IPS-18a (cell line): ENCODE measurements around the gene DAAM1.

Experiments used
- H3K27ac ChIP-seq: one replicate; pipeline ENCODE4 v1.5.1; 2013; ENCODE audit warnings: low read length
- H3K27me3 ChIP-seq: one replicate; pipeline ENCODE4 v1.6.1; 2013; ENCODE audit warnings: mild to moderate bottlenecking, low read length; ENCODE audit not compliant: control insufficient read depth, insufficient read depth
- H3K36me3 ChIP-seq: one replicate; pipeline ENCODE4 v1.6.1; 2013; ENCODE audit warnings: low read depth, low read length; ENCODE audit not compliant: control insufficient read depth
- H3K4me1 ChIP-seq: one replicate; pipeline ENCODE4 v1.6.1; 2013; ENCODE audit warnings: low read depth, low read length; ENCODE audit not compliant: control insufficient read depth
- H3K4me3 ChIP-seq: one replicate; pipeline ENCODE4 v1.5.1; 2013; ENCODE audit warnings: low read length
- H3K9ac ChIP-seq: one replicate; pipeline ENCODE4 v1.6.1; 2013; ENCODE audit warnings: mild to moderate bottlenecking, low read length, moderate library complexity
- H3K9me3 ChIP-seq: one replicate; pipeline ENCODE4 v1.6.1; 2013; ENCODE audit warnings: low read depth, low read length; ENCODE audit not compliant: control insufficient read depth

DAAM1 gene

GRCh38 chr14:59161561-59162175 lies 26.8 kb upstream of the DAAM1 start:
- Histone ChIP-seq H3K4me1 (peaks cover 5% of the 10 kb centered on the region), H3K4me3 (no peak overlapping the region), H3K9ac (no peak overlapping the region), H3K27me3 (no peaks in the 10 kb centered on the region), H3K9me3 (no peaks in the 10 kb centered on the region), H3K27ac (no peak overlapping the region), H3K36me3 (no peaks in the 10 kb centered on the region)

- Histone ChIP-seq H3K9me3 (no peaks in the 10 kb centered on the region), H3K36me3 (no peaks in the 10 kb centered on the region)
Observed at GRCh38 chr14:59166258-59166657, 22.2 kb upstream of the DAAM1 start.

DNA sequence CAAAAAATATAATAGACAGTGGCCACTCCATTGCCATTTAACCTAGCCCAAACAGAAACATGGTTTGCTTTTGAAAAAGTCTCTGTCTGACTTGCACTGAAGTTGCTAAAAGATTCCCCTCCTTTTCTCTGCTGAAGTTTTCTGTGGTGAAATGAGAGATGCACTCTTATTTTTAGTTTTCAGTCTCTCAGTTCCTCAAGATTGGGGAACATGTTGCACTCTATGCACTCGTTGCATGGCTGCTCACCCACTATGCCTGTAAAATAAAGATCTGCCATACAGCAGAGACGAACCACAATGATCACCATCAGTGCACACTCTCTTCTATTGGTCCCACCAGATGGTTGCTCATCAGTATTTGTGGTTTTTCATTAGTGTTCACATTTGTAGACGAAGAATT lies 13.1 kb upstream of the DAAM1 start:
- no peak overlapping the region for H3K9ac ChIP-seq
- H3K27ac ChIP-seq = no peak overlapping the region
- H3K9me3 ChIP-seq = no peaks in the 10 kb centered on the region
- no peaks in the 10 kb centered on the region for H3K27me3 ChIP-seq
- H3K36me3 ChIP-seq = no peaks in the 10 kb centered on the region
- H3K4me3 ChIP-seq = no peak overlapping the region
- H3K4me1 ChIP-seq = no peaks in the 10 kb centered on the region

More at GRCh38 chr14:59166258-59166657, 22.2 kb upstream of the DAAM1 start:
- no peak overlapping the region for H3K4me3 ChIP-seq
- H3K27ac ChIP-seq = no peak overlapping the region
- H3K27me3 ChIP-seq = no peaks in the 10 kb centered on the region
- H3K4me1 ChIP-seq = no peaks in the 10 kb centered on the region
- H3K9ac ChIP-seq = no peak overlapping the region

- Histone ChIP-seq H3K27me3 (no peaks in the 10 kb centered on the region), H3K27ac (no peak overlapping the region), H3K9me3 (no peaks in the 10 kb centered on the region), H3K9ac (no peak overlapping the region), H3K4me3 (no peak overlapping the region), H3K36me3 (no peaks in the 10 kb centered on the region), H3K4me1 (no peaks in the 10 kb centered on the region)
Observed at GRCh38 chr14:59176765-59177164, 11.7 kb upstream of the DAAM1 start.

DNA sequence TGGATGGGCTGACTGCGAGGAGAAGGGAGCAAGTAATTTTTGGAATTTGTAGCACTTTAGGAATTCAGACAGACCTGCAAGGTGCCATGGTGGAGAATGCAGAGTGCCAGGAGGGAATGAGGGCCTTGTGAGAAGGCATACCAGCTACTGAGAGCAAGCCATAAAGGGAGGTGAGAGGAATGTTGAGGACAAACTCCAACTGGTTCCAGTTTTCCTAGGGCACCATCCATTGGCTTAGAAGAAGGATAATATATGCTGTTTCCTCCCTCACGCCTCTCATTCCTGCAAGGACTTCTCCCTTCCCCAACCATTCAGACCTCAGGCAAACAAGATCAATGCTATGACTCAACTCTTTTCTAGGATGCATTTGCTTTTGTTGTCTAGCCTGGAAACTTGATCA lies 11.2 kb upstream of the DAAM1 start:
- Histone ChIP-seq H3K27ac (no peak overlapping the region), H3K4me3 (no peak overlapping the region), H3K9ac (no peak overlapping the region), H3K36me3 (no peaks in the 10 kb centered on the region), H3K9me3 (no peaks in the 10 kb centered on the region), H3K4me1 (no peaks in the 10 kb centered on the region), H3K27me3 (no peaks in the 10 kb centered on the region)

DNA sequence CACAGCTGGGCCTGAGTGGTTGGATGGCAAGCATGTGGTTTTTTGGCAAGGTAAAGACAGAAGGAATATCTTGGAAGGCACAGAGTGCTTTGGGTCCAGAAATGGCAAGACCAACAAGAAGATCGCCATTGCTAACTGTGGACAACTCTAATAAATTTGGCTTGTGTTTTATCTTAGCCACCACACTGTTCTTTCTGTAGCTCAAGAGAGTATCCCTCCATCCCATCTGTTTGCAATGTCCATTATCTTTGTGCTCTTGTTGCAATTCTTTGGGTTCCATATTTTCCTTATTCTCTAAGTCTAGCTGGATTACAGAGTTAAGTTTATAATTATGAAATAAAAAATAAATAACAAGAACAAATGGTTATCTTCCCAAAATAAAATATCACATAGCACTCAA lies 6.7 kb upstream of the DAAM1 start:
- Histone ChIP-seq H3K27me3 (peaks cover 9% of the 10 kb centered on the region), H3K4me3 (no peak overlapping the region), H3K9me3 (no peaks in the 10 kb centered on the region), H3K27ac (no peak overlapping the region), H3K36me3 (no peaks in the 10 kb centered on the region), H3K4me1 (no peaks in the 10 kb centered on the region), H3K9ac (no peak overlapping the region)

GRCh38 chr14:59182641-59183040 lies 5.8 kb upstream of the DAAM1 start:
- Histone ChIP-seq H3K27ac (no peak overlapping the region), H3K4me1 (no peaks in the 10 kb centered on the region), H3K27me3 (peaks cover 18% of the 10 kb centered on the region), H3K9ac (no peak overlapping the region), H3K36me3 (no peaks in the 10 kb centered on the region), H3K9me3 (no peaks in the 10 kb centered on the region), H3K4me3 (no peak overlapping the region)

DNA sequence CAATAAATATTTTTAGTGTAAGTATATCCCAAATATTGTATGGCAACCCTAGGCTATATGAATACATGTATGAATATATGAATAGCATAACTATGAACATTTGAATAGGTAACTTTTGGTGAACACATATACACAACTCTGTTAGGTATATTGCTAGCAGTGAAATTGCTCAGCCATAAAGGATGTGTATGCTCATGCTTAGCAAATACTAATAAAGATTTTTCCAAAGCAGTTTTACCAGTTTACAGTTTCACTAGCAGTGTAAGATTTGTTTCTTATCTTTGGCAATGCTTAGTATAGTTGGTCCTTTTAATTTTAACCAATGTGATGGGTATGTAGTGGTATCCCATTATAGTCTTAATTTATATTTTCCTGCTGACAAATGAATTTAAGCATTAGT lies 5.3 kb upstream of the DAAM1 start:
- Histone ChIP-seq H3K27ac (no peak overlapping the region), H3K9ac (no peak overlapping the region), H3K27me3 (peaks cover 19% of the 10 kb centered on the region), H3K36me3 (no peaks in the 10 kb centered on the region), H3K9me3 (no peaks in the 10 kb centered on the region), H3K4me3 (no peak overlapping the region), H3K4me1 (no peaks in the 10 kb centered on the region)

DNA sequence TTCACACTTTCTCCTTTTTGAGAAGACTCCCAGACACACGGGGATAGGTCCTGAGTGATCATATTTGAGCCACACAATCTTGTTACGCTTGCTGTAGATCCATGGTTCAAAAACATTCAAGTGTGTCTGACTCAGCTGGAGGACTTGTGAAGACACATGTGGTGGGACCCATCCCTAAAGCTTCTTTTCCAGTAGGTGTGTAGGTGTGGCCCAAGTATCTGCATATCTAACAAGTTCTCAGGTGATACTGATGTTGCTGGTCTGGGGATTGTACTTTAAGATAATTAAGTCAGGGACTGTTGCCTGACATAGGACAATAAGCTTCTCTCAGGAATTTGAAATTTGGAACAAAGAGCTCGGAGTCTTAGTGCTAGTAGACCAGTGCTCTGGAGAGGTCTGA lies 4.1 kb upstream of the DAAM1 start:
- peaks cover 23% of the 10 kb centered on the region for H3K27me3 ChIP-seq
- H3K9me3 ChIP-seq = no peaks in the 10 kb centered on the region
- H3K36me3 ChIP-seq = no peaks in the 10 kb centered on the region
- H3K4me3 ChIP-seq = no peak overlapping the region
- no peak overlapping the region for H3K9ac ChIP-seq
- no peak overlapping the region for H3K27ac ChIP-seq
- H3K4me1 ChIP-seq = no peaks in the 10 kb centered on the region

DNA sequence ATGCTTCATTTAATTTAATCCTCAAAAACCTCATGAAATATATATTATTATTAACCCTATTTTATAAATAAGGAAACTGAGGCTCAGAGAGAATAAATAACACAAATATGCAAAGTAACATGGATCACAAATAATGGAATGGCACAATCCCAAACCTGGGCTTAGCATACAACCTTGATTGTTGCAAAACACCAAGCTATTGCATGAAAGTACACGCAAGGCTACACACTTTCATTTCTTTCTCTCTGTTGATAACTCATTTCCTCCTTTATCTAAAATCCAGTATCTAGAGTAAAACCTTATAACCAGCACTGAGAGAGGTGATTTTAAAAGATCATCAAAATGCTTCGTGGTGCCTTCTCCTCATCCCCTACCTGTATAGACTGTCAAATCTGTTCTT lies 2.8 kb upstream of the DAAM1 start:
- H3K36me3 ChIP-seq = no peaks in the 10 kb centered on the region
- H3K27ac ChIP-seq = no peak overlapping the region
- no peak overlapping the region for H3K4me3 ChIP-seq
- no peak overlapping the region for H3K9ac ChIP-seq
- no peaks in the 10 kb centered on the region for H3K9me3 ChIP-seq
- peaks cover 27% of the 10 kb centered on the region for H3K27me3 ChIP-seq
- H3K4me1 ChIP-seq = no peaks in the 10 kb centered on the region

DNA sequence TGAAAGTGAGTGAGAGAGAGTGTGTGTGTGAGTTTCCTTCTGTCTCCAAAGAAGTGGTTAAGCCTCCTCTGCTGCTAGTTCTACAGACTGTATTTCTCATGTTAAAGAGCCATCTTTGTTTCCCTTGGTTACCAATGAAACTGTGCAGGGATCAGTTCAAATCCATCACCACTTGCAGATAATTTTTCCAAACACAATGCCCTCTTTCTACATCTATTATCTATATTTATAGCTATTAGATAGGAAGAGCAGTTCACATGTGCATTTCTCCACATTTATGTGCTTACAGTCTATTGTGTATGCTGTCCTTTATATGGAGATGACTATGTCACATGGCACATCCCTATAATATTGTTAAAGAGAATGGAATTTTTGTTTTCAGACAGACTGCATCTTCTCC lies 2.2 kb upstream of the DAAM1 start:
- peaks cover 27% of the 10 kb centered on the region for H3K27me3 ChIP-seq
- no peaks in the 10 kb centered on the region for H3K36me3 ChIP-seq
- H3K4me1 ChIP-seq = no peaks in the 10 kb centered on the region
- H3K27ac ChIP-seq = no peak overlapping the region
- no peak overlapping the region for H3K4me3 ChIP-seq
- H3K9me3 ChIP-seq = no peaks in the 10 kb centered on the region
- H3K9ac ChIP-seq = no peak overlapping the region

- H3K9ac ChIP-seq = peak overlapping the region; percentile 24
- peaks cover 27% of the 10 kb centered on the region for H3K27me3 ChIP-seq
- no peaks in the 10 kb centered on the region for H3K36me3 ChIP-seq
- no peak overlapping the region for H3K27ac ChIP-seq
- H3K9me3 ChIP-seq = no peaks in the 10 kb centered on the region
- peak overlapping the region; percentile 91 for H3K4me3 ChIP-seq
- no peaks in the 10 kb centered on the region for H3K4me1 ChIP-seq
Observed at GRCh38 chr14:59187118-59187517, 1.3 kb upstream of the DAAM1 start.
